NCI-H146 treated with DMSO at 0.1 percent for 48 hours (cell line): ENCODE measurements around the gene NPHS1.
"Not testable (repeated sequence)": the region's sequence is repeated elsewhere in the genome, so short reads cannot be mapped to it uniquely, and the experiment has no call there.

Experiments used
- DNase-seq: peaks from one replicate; lab custom pipeline; 2025; ENCODE audit not compliant: unreplicated experiment; lab: John Stamatoyannopoulos, UW

NPHS1 gene

GRCh38 chr19:35852029-35852780, at the start of gene NPHS1:
TSS of gene NPHS1 (minus strand) at chr19:35852504. CDS start at chr19:35851837, 667 bp downstream.
- no peak for DNase-seq

GRCh38 chr19:35901055-35901644, 48.8 kb upstream of the NPHS1 start:
- no peak for DNase-seq

- peak; percentile 43 for DNase-seq
Measured at GRCh38 chr19:35899547-35900214, 47.4 kb upstream of the NPHS1 start.

GRCh38 chr19:35898499-35898809, 46.1 kb upstream of the NPHS1 start:
- DNase-seq: no peak

- DNase-seq: no peak
Measured at GRCh38 chr19:35897706-35898451, 45.6 kb upstream of the NPHS1 start.

GRCh38 chr19:35896643-35897040, 44.3 kb upstream of the NPHS1 start:
- no peak for DNase-seq

- no peak for DNase-seq
Measured at GRCh38 chr19:35895911-35896642, 43.8 kb upstream of the NPHS1 start.

GRCh38 chr19:35894342-35894741, 42.0 kb upstream of the NPHS1 start:
- no peak for DNase-seq

GRCh38 chr19:35891819-35892218, 39.5 kb upstream of the NPHS1 start:
- DNase-seq: not testable (repeated sequence)

- no peak for DNase-seq
Measured at GRCh38 chr19:35890113-35890650, 37.9 kb upstream of the NPHS1 start.

- DNase-seq: no peak
Measured at GRCh38 chr19:35889370-35890112, 37.2 kb upstream of the NPHS1 start.

- DNase-seq: no peak
Measured at GRCh38 chr19:35888398-35888797, 36.1 kb upstream of the NPHS1 start.

GRCh38 chr19:35887197-35887596, 34.9 kb upstream of the NPHS1 start:
- no peak for DNase-seq

- no peak for DNase-seq
Measured at GRCh38 chr19:35885904-35886303, 33.6 kb upstream of the NPHS1 start.

- no peak for DNase-seq
Measured at GRCh38 chr19:35885225-35885738, 33.0 kb upstream of the NPHS1 start.

GRCh38 chr19:35883882-35884281, 31.6 kb upstream of the NPHS1 start:
- DNase-seq: no peak

- peak; percentile 78 for DNase-seq
Measured at GRCh38 chr19:35882114-35882832, 30.0 kb upstream of the NPHS1 start.

GRCh38 chr19:35879770-35880317, 27.5 kb upstream of the NPHS1 start:
- peak; percentile 17 for DNase-seq

- DNase-seq: no peak
Measured at GRCh38 chr19:35879068-35879467, 26.8 kb upstream of the NPHS1 start.
